Adrenal gland (tissue), 5 donors: ENCODE data around the gene OLFM1.

Experiments
- CTCF ChIP-seq, 6 experiments: fragments of 450-650 bp in 4 of 6; fragments of 200-600 bp in 2 of 6; sonication (generic) in 1 of 6; IDR thresholded peaks; 1 replicate in 5 of 6; 2 replicates in 1 of 6; pipeline versions ENCODE4 v1.5.1 to v1.8.0; 2016 to 2021; ENCODE audit warnings: antibody characterized with exemption in 6 of 6, mild to moderate bottlenecking in 2 of 6, moderate library complexity in 1 of 6
- POLR2A ChIP-seq, 2 donors: fragments of 450-650 bp; IDR thresholded peaks; one replicate each; pipeline ENCODE4 v1.6.1; 2017; ENCODE audit warnings: antibody characterized with exemption in 2 of 2, mild to moderate bottlenecking in 2 of 2, moderate library complexity in 1 of 2
- donor health status: DM: no; HTN: no; CAD: no.

GRCh38 chr9:135045264-135045927, 42.1 kb upstream of the OLFM1 start:
- no peak for TF ChIP-seq CTCF (IDR thresholded peaks at IDR 0.05)
- no peak for TF ChIP-seq POLR2A (IDR thresholded peaks at IDR 0.05)
